ENCODE data around the gene DEFB131A.
"Not testable (repeated sequence)": the region's sequence is repeated elsewhere in the genome, so short reads cannot be mapped to it uniquely, and the experiment has no call there.

DNA sequence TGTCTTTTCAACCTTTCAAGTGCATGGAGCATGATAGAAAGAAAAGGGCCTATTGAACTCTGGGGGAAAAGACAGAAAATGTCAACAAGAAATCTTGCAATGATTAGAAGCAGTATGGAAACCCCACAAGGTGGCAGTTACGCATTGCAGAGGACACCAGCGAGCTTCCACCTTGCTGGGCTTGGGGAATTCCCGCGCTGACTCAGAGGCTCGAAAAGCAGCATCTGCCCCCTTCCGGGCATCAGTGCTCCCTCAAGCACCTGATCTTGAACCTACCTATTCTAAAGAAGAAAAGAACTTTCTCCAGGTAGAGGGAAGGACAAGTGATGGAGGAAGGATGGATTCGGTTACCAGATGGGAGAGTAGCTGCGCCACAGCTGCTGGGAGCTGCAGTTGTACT, 35.3 kb downstream of the DEFB131A start:
- TF ChIP-seq, protein P1, sequence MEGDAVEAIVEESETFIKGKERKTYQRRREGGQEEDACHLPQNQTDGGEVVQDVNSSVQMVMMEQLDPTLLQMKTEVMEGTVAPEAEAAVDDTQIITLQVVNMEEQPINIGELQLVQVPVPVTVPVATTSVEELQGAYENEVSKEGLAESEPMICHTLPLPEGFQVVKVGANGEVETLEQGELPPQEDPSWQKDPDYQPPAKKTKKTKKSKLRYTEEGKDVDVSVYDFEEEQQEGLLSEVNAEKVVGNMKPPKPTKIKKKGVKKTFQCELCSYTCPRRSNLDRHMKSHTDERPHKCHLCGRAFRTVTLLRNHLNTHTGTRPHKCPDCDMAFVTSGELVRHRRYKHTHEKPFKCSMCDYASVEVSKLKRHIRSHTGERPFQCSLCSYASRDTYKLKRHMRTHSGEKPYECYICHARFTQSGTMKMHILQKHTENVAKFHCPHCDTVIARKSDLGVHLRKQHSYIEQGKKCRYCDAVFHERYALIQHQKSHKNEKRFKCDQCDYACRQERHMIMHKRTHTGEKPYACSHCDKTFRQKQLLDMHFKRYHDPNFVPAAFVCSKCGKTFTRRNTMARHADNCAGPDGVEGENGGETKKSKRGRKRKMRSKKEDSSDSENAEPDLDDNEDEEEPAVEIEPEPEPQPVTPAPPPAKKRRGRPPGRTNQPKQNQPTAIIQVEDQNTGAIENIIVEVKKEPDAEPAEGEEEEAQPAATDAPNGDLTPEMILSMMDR (IDR thresholded peaks at IDR 0.05; ENCODE audit: insufficient read depth, low read depth, low read length): not testable (repeated sequence)
- not testable (repeated sequence) for TF ChIP-seq EZH2 (IDR thresholded peaks at IDR 0.05; ENCODE audit: insufficient read depth, low read length)
